HG03039 (cell line): ENCODE results near the gene XAB2.

ENCODE experiments used
- ATAC-seq: cut with Tn5 transposase; IDR thresholded peaks from one replicate; pipeline ENCODE4 v1.9.1; 2021; ENCODE audit warnings: mild to moderate bottlenecking, moderate library complexity; ENCODE audit not compliant: unreplicated experiment

Gene XAB2

DNA sequence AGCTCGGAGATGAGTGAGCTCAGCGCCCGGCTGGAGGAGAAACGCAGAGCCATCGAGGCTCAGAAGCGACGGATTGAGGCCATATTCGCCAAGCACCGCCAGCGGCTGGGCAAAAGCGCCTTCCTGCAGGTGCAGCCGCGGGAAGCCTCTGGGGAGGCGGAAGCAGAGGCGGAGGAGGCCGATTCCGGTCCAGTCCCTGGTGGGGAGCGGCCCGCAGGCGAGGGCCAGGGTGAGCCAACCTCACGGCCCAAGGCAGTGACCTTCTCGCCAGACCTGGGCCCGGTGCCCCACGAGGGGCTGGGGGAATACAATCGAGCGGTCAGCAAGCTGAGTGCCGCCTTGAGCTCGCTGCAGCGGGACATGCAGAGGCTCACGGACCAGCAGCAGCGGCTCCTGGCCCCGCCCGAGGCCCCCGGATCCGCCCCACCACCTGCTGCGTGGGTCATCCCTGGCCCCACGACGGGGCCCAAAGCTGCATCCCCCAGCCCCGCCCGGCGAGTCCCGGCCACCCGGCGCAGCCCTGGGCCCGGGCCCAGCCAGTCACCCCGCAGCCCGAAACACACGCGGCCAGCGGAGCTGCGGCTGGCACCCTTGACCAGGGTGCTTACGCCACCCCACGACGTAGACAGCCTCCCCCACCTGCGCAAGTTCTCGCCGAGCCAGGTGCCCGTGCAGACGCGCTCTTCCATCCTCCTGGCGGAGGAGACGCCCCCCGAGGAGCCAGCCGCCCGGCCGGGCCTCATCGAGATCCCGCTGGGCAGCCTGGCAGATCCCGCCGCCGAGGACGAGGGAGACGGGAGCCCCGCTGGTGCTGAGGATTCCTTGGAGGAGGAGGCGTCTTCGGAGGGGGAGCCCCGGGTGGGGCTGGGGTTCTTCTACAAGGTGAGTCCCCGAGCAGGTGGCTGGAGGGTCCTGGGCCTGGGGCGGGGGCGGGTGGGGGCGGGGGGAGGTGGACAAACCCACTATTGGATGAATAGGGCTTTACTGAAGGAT, 16.8 kb downstream of the XAB2 start:
- no peak for ATAC-seq

DNA sequence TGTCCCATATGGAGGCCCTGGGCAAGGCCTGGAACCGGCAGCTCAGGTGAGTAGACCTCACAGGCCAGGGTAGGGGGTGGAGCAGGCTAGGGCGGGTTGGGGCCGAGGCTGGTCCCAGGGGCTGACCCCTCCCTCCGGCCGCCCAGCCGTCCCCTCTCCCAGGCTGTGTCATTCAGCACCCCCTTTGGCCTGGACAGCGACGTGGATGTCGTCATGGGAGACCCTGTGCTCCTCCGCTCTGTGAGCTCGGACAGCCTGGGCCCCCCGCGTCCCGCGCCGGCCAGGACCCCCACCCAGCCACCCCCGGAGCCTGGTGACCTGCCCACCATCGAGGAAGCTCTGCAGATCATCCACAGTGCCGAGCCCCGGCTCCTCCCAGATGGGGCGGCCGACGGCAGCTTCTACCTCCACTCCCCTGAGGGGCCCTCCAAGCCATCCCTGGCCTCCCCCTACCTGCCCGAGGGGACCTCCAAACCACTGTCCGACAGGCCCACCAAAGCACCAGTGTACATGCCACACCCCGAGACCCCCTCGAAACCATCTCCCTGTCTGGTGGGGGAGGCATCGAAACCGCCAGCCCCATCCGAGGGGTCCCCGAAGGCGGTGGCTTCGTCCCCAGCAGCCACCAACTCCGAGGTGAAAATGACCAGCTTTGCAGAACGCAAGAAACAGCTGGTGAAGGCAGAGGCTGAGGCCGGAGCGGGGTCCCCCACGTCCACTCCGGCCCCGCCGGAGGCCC, 17.6 kb downstream of the XAB2 start:
- ATAC-seq: no peak

DNA sequence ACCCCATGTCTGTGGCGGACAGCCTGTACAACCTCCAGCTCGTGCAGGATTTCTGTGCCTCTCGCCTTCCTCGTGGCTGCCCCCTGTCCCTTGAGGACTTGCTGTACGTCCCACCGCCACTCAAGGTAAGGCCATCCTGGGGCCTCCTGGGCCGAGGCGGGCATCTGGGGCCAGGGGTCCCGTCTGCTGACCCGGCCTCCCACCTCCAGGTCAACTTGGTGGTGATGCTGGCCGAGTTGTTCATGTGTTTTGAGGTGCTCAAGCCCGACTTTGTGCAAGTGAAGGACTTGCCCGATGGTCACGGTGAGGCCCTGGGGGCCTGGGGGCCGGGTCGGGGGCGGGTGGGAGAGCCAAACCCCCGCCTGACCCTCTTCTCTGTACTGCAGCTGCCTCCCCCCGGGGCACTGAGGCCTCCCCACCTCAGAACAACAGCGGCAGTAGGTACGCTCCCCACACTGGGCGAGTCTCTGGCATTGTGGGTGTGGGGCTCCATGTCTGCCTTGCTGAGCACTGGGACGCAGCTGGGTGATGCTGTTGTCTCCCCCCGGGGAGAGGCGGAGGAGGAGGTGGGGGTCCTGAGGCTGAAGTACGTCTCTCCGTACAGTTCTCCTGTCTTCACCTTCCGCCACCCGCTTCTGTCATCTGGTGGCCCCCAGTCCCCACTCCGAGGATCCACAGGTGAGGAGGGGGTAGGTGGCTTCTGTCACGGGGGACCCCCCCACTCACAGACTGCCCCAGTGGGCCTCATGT, 18.7 kb downstream of the XAB2 start:
- ATAC-seq: no peak

DNA sequence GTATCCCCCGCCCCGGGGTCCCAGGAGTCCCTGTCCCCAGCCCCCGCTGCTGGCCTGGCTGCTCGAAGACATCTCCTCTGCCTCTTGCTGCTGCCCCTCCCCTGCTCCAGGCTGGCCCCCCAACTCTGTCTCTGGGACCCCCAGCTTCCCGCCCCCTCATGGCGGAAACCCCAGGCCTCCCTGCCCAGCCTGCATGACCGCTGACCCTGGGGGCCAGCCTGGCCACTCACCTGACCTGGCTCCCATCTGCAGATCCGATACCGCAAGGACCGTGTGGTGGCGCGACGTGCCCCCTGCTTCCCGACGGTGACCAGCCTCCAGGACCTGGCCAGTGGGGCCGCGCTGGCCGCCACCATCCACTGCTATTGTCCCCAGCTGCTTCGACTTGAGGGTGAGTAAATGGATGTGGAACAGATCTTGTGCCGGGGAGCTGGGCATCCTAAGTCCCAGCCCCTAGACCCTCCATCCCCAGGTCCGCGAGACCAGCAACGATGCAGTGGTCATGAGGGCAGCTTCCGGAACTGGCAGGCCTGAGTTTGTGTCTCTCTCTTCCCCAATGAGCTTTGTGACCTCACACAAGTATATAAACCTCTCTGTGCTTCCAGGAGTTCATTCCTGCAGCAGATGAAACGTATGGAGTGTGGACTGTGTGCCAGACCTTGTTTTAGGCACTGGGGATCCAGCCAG, 21.3 kb downstream of the XAB2 start:
- ATAC-seq: no peak

DNA sequence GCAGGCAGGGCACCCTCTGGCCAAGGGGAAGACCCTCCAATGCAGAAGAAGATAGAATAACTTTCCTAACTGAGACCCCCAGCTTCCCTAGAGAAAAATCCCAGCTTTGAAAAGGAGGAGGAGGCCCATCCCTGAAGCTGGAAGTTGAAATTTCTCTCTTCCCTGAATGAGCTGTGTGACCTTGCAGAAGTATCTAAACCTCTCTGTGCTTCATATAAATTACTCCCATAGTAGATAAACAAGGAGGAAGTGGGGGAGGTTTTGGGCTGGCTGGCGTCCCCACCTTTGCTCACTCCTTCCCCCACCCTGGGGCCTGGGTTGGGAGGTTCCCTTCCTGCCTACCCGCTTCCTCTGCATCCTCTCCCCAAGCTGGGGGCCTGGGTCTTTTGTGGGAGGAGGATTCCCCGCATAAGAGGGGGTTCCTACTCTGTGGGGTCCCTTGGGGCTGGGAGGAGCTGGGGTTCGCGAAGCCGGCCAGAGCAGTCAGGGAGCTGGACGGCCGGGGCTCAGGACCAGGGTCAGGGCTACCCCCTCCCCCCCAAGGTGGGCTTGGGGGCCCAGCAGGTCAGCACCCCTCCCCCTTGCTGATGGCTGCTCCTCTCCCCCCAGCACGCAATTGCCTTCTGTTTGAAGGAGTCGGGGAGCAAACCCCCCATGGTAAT, 22.0 kb downstream of the XAB2 start:
- ATAC-seq: no peak

DNA sequence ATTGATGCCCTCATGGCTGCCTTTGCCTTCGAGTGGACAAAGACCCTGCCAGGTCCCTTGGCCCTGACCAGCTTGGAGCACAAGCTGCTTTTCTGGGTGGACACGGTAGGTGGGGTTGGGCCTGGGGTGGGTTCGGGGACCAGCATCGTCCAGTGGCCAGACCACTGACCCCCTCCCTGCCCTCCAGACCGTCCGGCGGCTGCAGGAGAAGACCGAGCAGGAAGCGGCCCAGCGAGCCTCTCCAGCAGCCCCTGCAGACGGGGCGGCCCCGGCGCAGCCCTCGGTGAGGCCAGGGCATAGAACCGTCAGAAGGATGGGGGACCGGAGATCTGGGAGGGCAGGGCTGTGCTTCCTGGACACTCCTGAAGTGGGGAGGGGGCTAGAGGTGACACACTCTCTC, 23.1 kb downstream of the XAB2 start:
- ATAC-seq: no peak

DNA sequence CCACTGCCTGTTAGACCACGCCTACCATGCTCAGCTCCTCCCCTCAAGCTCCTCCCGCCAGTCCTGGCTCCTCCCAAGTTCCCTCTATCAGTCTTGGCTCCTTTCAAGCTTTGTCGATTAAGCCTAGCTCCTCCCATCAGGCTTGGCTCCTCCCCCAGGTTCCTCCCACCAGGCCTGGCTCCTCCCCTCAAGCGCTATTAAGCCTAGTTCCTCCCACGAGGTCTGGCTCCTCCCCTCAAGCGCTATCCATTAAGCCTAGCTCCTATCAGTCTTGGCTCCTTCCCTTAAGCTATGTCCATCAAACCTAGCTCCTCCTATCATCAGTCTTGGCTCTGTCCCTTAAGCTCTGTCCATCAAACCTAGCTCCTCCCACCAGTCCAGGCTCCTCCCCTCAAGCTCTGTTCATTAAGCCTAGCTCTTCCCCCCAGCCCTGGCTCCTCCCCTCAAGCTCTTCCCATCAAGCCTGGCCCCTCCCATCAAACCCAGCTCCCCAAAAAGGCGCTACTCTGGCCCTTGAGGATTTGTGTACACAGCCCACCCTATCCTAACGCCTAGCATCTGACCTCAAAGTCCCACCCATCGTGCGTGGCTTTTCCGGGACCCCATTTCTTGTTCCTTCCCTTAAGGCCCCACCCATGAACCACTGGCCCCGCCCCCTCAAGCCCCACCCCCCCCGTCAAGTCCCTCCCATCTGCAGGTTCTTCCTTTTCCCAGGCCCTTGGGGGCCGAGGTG, 23.7 kb downstream of the XAB2 start:
- ATAC-seq: no peak

DNA sequence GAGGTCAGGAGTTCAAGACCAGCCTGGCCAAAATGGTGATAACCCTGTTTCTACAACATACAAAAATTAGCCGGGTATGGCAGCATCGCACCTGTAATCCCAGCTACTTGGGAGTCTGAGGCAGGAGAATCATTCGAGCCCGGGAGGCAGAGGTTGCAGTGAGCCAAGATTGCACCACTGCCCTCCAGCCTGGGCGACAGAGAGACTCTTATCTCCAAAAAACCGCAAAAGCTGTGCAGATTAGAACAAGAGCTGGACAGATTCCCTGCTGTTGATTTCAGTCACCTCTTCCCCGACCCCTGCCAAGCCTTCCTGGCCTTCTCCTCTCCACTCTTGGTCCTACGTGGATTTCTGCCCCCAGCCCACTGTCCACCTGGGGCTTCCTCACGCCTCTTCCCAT, 25.4 kb downstream of the XAB2 start:
- no peak for ATAC-seq

DNA sequence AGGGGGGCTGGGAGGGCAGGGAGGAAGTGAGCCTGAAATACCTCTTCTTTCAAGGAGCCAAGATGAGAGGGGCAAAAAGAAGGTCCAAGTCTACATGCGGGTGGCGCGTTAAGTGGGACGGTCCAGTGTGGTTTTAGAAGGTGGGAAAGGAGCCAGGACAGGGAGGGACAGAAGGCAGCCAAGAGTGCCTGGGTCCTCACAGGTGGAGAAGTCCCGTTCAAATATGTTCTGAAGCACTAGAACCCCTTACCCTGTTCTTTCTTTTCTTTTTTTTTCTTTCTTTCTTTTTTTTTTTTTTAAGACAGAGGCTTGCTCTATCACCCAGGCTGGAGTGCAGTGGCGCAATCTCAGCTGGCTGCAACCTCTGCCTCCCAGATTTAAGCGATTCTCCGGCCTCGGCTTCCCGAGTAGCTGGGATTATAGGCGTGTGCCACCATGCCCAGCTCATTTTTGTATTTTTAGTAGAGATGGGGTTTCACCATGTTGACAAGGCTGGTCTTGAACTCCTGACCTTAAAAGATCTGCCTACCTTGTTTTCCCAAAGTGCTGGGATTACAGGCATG, 26.3 kb downstream of the XAB2 start:
- no peak for ATAC-seq

DNA sequence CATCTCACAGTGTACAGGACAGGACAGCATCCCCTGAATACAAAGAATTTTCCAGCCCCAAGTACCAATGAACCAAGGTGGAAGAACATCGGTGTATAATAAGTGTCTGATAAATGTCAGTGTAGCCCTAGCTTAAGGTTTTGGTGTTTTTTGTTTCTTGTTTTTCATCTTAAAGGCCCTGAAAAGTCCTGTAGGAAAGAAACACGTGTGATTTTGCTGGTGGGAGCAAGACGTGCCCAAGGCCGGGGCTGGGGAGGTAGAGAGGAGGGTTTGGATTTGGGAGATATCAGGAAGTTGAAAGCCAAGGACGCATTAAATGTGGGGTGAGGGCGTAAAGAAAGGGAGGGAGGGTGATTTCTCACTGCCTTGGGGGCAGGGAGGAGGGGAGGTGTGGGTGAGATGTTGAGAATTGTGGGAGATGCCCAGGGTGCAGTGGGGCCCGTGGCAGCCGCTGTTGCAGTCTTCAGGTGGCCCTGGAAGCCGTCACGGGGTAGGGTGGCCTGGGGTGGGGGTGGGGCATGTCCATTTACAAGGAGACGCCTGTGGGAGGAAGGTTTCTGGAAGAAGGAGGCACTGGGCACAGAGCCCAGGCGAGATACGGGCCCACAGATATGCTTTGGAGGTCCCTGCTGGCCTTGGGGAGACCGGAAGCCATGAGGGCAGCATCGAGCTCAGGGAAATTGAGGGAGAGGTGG, 27.0 kb downstream of the XAB2 start:
- no peak for ATAC-seq

DNA sequence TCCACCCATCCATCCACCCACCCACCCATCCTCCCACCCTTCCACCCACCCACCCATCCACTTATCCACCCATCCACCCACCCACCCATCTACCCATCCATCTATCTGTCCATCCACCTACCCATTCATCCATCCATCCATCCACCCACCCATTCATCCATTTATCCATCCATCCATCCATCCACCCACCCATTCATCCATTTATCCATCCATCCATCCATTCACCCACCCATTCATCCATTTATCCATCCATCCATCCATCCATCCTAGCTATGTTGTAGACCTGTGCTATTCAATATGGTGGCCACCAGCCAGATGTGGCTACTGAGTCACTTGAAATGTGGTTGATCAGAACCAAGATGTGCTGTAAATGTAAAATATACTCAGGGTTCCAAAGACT, 28.6 kb downstream of the XAB2 start:
- no peak for ATAC-seq

DNA sequence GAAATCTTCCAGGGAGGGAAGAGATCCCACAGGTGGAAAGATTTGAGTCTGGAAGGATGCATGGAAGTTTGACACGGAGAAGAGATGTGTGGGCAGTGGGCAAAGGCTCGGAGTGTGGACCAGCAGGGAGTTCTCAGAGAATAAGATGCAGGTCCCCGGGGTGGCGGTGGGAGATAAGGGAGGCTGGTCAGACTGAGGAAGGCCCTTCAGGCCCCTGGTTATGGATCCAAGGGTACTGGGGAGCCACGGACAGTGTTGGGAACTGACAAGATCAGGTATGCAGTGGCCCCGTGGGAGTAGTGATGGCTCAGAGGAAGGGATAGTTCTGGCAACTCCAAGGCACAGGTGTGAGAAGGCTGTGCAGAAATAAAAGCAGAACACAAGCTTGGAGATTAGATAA, 31.2 kb downstream of the XAB2 start:
- ATAC-seq: no peak

DNA sequence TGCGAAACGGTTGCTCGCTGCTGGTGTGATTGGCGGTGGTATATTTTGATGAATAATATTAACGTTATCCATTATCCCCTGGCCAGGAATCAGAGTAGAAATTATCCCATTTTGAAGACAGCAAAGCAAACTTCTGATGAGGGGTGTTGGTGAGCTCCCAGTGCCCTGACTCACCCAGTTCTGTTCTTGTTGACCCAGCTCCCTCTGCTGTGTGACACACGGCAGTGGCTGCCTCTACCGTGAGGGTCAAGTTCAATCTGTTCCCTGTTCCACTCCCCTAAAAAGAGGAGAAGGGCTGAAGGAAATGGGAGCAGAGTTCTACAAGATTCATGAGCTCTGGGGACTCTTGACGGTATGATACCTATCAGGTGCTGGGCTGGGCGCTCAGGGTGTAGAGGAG, 31.7 kb downstream of the XAB2 start:
- no peak for ATAC-seq

DNA sequence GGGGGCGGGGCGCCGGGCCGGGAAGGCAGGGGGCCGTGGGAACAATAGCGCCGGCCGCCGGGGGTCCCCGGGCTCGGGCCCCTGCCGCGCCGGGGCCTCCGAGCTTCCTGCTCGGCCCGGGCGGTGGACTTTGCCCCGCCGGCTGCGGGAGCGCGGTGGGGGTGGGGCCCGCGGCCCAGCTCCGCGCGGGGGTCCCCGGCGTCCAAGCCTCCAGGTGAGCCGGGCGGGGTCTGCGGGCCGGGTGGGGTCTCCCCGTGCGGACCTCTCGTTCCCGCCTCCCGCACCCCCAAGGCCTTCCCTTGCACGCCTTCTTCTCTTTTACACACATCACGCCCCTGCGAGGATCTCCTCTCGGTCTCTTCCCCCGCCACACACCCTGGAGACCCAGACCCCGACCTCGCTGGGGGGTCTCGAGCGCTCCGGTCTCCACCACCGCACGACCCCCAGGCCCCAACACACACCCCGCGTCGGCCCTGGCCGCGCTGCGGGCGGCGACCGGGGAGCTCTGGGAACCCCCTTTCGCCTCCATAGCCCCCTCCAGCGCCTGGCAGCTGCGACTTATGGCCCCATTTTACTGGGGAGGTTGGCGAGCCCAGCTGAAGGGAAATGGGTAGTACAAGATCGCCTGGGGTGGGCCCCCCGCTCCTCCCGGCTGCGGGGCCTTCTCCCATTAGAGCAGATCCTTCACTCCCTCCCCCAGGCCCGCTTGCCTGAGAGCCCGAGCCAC, 33.0 kb downstream of the XAB2 start:
- no peak for ATAC-seq

DNA sequence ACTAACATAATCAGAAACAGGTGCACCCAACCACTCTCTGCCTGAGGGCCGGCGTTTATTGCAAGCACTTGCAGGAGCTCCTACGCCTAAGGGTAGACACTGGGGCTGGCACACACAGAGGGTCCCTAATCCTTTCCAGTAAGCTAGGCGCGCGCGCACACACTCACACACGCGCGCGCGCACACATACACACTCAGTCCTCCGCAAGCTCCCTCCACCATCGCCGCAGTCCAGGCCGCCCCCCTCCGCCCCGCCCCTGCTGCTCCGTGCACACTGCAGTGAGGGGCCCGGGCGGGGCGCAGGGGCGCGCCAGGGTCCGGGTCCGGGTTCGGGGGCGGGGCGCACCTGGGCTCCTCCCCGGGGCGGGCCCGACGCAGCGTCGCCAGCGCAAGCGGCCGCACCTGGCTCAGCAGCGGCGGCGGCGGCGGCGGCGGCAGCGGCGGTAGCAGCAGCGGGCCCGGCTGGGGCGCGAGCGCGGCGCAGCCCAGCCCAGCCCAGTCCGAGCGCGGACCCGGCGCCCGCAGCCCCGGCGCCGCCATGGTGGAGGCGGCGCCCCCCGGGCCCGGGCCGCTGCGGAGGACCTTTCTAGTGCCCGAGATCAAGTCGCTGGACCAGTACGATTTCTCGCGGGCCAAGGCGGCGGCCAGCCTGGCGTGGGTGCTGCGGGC, 33.7 kb downstream of the XAB2 start, which contains the start of gene CAMSAP3:
Gene CAMSAP3 (plus strand): TSS at position 398 of the 668 bp plus-strand sequence. CDS start 140 bp downstream, at position 538.
- no peak for ATAC-seq

DNA sequence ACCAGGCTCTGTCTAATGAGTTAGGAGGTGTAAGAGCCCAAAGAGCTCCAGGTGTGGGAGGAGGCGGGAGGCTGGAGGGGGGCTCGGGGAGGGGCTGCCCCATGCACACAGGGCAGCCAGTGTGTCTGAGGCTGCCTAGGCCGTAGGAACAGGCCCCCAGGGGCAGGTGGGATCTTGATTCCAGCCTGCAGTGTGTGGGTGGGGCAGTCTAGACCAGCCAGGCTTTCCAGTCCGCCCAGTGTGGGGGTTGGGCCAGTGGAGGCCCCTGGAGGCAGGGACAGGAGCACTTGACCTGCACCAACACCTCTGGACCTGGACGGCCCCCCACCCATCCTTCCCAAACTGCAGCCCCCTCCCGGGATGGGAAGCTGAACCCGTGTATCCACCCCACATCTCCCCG, 39.1 kb downstream of the XAB2 start:
- ATAC-seq: no peak

DNA sequence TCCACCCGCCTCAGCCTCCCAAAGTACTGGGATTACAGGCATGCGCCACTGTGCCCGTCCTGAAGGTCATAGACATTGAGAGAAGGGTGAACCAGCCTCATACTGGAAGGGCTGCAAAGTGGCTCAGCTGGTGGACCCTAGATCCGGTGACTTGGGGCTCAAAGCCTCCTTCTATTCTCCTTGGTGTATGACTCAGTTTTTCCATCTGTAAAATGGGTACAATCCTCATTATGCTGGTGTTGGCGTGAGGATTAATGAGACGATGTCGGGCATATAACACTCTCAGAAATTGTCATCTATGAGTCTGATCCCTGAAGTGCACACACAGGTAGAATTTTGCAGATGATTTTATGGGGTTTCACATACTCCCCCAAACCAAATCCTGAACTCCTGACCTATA, 39.5 kb downstream of the XAB2 start:
- ATAC-seq: no peak
